GM23338 (cell line): ENCODE data around the gene OR8G1. TPM values are rescaled to one million over a fixed set of nuclear protein-coding genes. Genes with fewer than 3 reads are reported as not detected.

Experiments
- ATAC-seq: fragments of 200-7000 bp; cut with Tn5 transposase; 3 replicates; pipeline ENCODE4 v1.9.1; 2020
- DNase-seq: peaks from one replicate; pipeline ENCODE4 v3.0.0-alpha.2; 2015; ENCODE audit warnings: low spot score
- H2AFZ ChIP-seq: fragments of 200-600 bp; sonication (generic); 2 replicates; pipeline ENCODE4 v1.8.0; 2016; ENCODE audit warnings: antibody characterized with exemption, mild to moderate bottlenecking, moderate library complexity
- H3F3A ChIP-seq: fragments of 200-600 bp; sonication (generic); replicated peaks from 2 replicates; pipeline ENCODE4 v1.8.0; 2017; ENCODE audit warnings: antibody characterized with exemption, mixed run types, low read depth
- H3K27ac ChIP-seq: fragments of 200-600 bp; sonication (generic); 2 replicates; pipeline ENCODE4 v1.6.1; 2016; ENCODE audit warnings: low read depth
- H3K27me3 ChIP-seq: fragments of 200-600 bp; sonication (generic); 2 replicates; pipeline ENCODE4 v1.8.0; 2016; ENCODE audit warnings: mild to moderate bottlenecking, mixed run types, moderate library complexity; ENCODE audit not compliant: insufficient read depth
- H3K36me3 ChIP-seq: fragments of 200-600 bp; sonication (generic); 2 replicates; pipeline ENCODE4 v1.8.0; 2016; ENCODE audit warnings: mild to moderate bottlenecking; ENCODE audit not compliant: insufficient read depth
- H3K4me1 ChIP-seq: fragments of 200-600 bp; sonication (generic); 2 replicates; pipeline ENCODE4 v1.8.0; 2016; ENCODE audit warnings: mild to moderate bottlenecking, moderate library complexity; ENCODE audit not compliant: insufficient read depth
- H3K4me2 ChIP-seq: fragments of 200-600 bp; sonication (generic); 2 replicates; pipeline ENCODE4 v1.7.1; 2017; ENCODE audit warnings: mixed run types
- H3K4me3 ChIP-seq: fragments of 200-600 bp; sonication (generic); 2 replicates; pipeline ENCODE4 v1.6.1; 2016; ENCODE audit warnings: mixed run types
- H3K79me2 ChIP-seq: fragments of 200-600 bp; sonication (generic); replicated peaks from 2 replicates; pipeline ENCODE4 v1.8.0; 2017; ENCODE audit warnings: mild to moderate bottlenecking; ENCODE audit not compliant: insufficient read depth
- H3K9me2 ChIP-seq: fragments of 200-600 bp; sonication (generic); 2 replicates; pipeline ENCODE4 v1.8.0; 2017; ENCODE audit not compliant: insufficient read depth
- H4K20me1 ChIP-seq: fragments of 200-600 bp; sonication (generic); replicated peaks from 2 replicates; pipeline ENCODE4 v1.8.0; 2017; ENCODE audit warnings: mild to moderate bottlenecking; ENCODE audit not compliant: insufficient read depth
- H3K27ac Mint-ChIP-seq: 2 replicates; pipeline ENCODE4 v1.8.0; 2020; ENCODE audit warnings: inconsistent platforms, mild to moderate bottlenecking, moderate library complexity, mixed read lengths
- H3K27me3 Mint-ChIP-seq: 3 replicates; pipeline ENCODE4 v1.8.0; 2022; ENCODE audit warnings: low read depth, mild to moderate bottlenecking, moderate library complexity, mixed read lengths, inconsistent platforms; ENCODE audit not compliant: insufficient read depth, poor library complexity
- H3K36me3 Mint-ChIP-seq: 3 replicates; pipeline ENCODE4 v1.8.0; 2021; ENCODE audit warnings: low read depth, mild to moderate bottlenecking, inconsistent platforms, moderate library complexity, mixed read lengths
- H3K4me1 Mint-ChIP-seq: 3 replicates; pipeline ENCODE4 v1.8.0; 2020; ENCODE audit warnings: mild to moderate bottlenecking, inconsistent platforms, mixed read lengths
- H3K4me3 Mint-ChIP-seq: 3 replicates; pipeline ENCODE4 v1.8.0; 2021; ENCODE audit warnings: moderate library complexity, mild to moderate bottlenecking, inconsistent platforms, mixed read lengths
- H3K9me3 Mint-ChIP-seq: 3 replicates; pipeline ENCODE4 v1.8.0; 2020; ENCODE audit warnings: moderate library complexity, mild to moderate bottlenecking, inconsistent platforms, mixed read lengths
- CREB1 ChIP-seq: fragments of 250-450 bp; sonication (Bioruptor Pico); IDR thresholded peaks from 2 replicates; pipeline ENCODE4 v1.5.0; 2020; ENCODE audit warnings: low read depth, mild to moderate bottlenecking, moderate library complexity
- CTCF ChIP-seq, 2 experiments: fragments of 200-600 bp in 1 of 2; sonication (generic) in 1 of 2; conservative IDR thresholded peaks; 2 replicates each; pipeline versions ENCODE4 v1.5.1 to v1.6.1; 2016 to 2017; ENCODE audit warnings: antibody characterized with exemption in 2 of 2, low read depth in 2 of 2, mild to moderate bottlenecking in 2 of 2, moderate library complexity in 1 of 2
- ETS1 ChIP-seq: IDR thresholded peaks from 2 replicates; pipeline ENCODE4 v1.6.1; 2016; ENCODE audit warnings: antibody characterized with exemption
- EZH2 ChIP-seq: fragments of 200-600 bp; sonication (generic); IDR thresholded peaks from one replicate; pipeline ENCODE4 v1.8.0; 2017; ENCODE audit warnings: antibody characterized with exemption, mild to moderate bottlenecking, low read depth; ENCODE audit not compliant: unreplicated experiment
- EZH2phosphoT487 ChIP-seq: fragments of 200-600 bp; sonication (generic); IDR thresholded peaks from one replicate; pipeline ENCODE4 v1.8.1; 2018; ENCODE audit warnings: antibody characterized with exemption; ENCODE audit not compliant: unreplicated experiment
- JUNB ChIP-seq: IDR thresholded peaks from one replicate; pipeline ENCODE4 v1.6.1; 2016; ENCODE audit warnings: antibody characterized with exemption; ENCODE audit not compliant: unreplicated experiment
- NANOG ChIP-seq: IDR thresholded peaks from 2 replicates; pipeline ENCODE4 v1.6.1; 2016; ENCODE audit warnings: antibody characterized with exemption, borderline replicate concordance
- POLR2AphosphoS5 ChIP-seq: IDR thresholded peaks from 2 replicates; pipeline ENCODE4 v1.6.1; 2016; ENCODE audit warnings: antibody characterized with exemption, low read depth
- REST ChIP-seq: IDR thresholded peaks from one replicate; pipeline ENCODE4 v1.6.1; 2018; ENCODE audit warnings: antibody characterized with exemption; ENCODE audit not compliant: unreplicated experiment
- STAT1 ChIP-seq: IDR thresholded peaks from one replicate; pipeline ENCODE4 v1.6.1; 2016; ENCODE audit warnings: antibody characterized with exemption; ENCODE audit not compliant: unreplicated experiment
- ZNF114 ChIP-seq: fragments of 250-450 bp; sonication (Bioruptor Pico); IDR thresholded peaks from 2 replicates; pipeline ENCODE4 v1.5.0; 2020; ENCODE audit warnings: mild to moderate bottlenecking, moderate library complexity
- ZNF331 ChIP-seq: fragments of 250-450 bp; sonication (Bioruptor Pico); IDR thresholded peaks from 2 replicates; pipeline ENCODE4 v1.5.0; 2020; ENCODE audit warnings: low read depth, mild to moderate bottlenecking, moderate library complexity
- polyA plus RNA-seq: library from polyadenylated mRNA; unstranded; fragments of >200 nt; fragmentation: Nextera tagmentation; extraction: Ambion mirVana; gene quantifications from 2 replicates; pipeline ENCODE4 v1.2.1, GENCODE V29; 2016
- total RNA-seq: library from RNA; depleted of rRNA; stranded (reverse); fragments of >200 nt; shearing (Covaris generic); gene quantifications from 2 replicates; pipeline ENCODE4 v1.2.3, GENCODE V29; 2014

The OR8G1 gene
- total and polyA plus RNA-seq, 2 experiments from 2014 or later, result not detected

GRCh38 chr11:124274000-124274399 is 33.1 kb downstream of the OR8G1 start:
- no peaks in the 10 kb centered on the region for H3F3A ChIP-seq
- no peaks in the 10 kb centered on the region for H3K79me2 ChIP-seq
- H3K36me3 ChIP-seq, result no peaks in the 10 kb centered on the region
- Mint-ChIP-seq H3K27me3 (peaks cover 3% of the 10 kb centered on the region), H3K27ac (no peak overlapping the region), H3K4me3 (no peak overlapping the region; the same call in 2 of the 3 replicates), H3K4me1 (peaks cover 15% of the 10 kb centered on the region), H3K36me3 (no peaks in the 10 kb centered on the region; the same call in 2 of the 3 replicates), H3K9me3 (no peaks in the 10 kb centered on the region)
- no peak for ATAC-seq
- no peaks in the 10 kb centered on the region for H4K20me1 ChIP-seq
- no peak overlapping the region for H3K27ac ChIP-seq
- no peak for DNase-seq
- no peaks in the 10 kb centered on the region for H3K27me3 ChIP-seq
- peaks cover 22% of the 10 kb centered on the region for H3K4me1 ChIP-seq
- H3K9me2 ChIP-seq, result no peaks in the 10 kb centered on the region; the same call in 1 of the 2 replicates
- TF ChIP-seq CREB1 (CRISPR knock-in tag) (no peak), POLR2AphosphoS5 (no peak), ETS1 (no peak), REST (no peak), CTCF (conservative IDR thresholded peaks at IDR 0.05; ENCODE audit: low read depth in 2 of 2) (no peak), ZNF114 (CRISPR knock-in tag) (no peak), JUNB (no peak), STAT1 (no peak), NANOG (no peak), EZH2 (no peak), EZH2phosphoT487 (no peak), ZNF331 (no peak)
- peak overlapping the region; percentile 58 for H3K4me2 ChIP-seq
- no peak overlapping the region for H3K4me3 ChIP-seq
- no peak overlapping the region for H2AFZ ChIP-seq
